ENCODE data around the gene COL3A1. TPM values are rescaled to one million over a fixed set of nuclear protein-coding genes. Genes with fewer than 3 reads are reported as not detected.

Gene COL3A1
- total and polyA plus RNA-seq, 2 experiments from 2014 or later: 6,699 to 8,329 TPM

- H3K4me2 ChIP-seq: no peak overlapping the region
- H3K4me3 ChIP-seq: no peak overlapping the region
- no peak overlapping the region for H2AFZ ChIP-seq
- no peak for TF ChIP-seq CTCF (IDR thresholded peaks at IDR 0.05; ENCODE audit: poor library complexity)
- no peak for TF ChIP-seq EZH2 (IDR thresholded peaks at IDR 0.05; ENCODE audit: borderline replicate concordance)
- TF ChIP-seq EZH2phosphoT487 (IDR thresholded peaks at IDR 0.05; ENCODE audit: low read depth, severe bottlenecking, unreplicated experiment): no peak
- no peaks in the 10 kb centered on the region for H3K4me1 ChIP-seq (ENCODE audit: insufficient read depth)
- DNase-seq (ENCODE audit: low spot score): no peak
- H3K27ac ChIP-seq: peak overlapping the region; percentile 34
- no peaks in the 10 kb centered on the region for H3K36me3 ChIP-seq (replicated peaks; ENCODE audit: insufficient read depth, low read depth)
- no peaks in the 10 kb centered on the region for H3K9me2 ChIP-seq (replicated peaks; ENCODE audit: insufficient read depth)
- H3K79me2 ChIP-seq: no peaks in the 10 kb centered on the region
- no peaks in the 10 kb centered on the region for H3K9me3 ChIP-seq (ENCODE audit: low read depth)
- no peaks in the 10 kb centered on the region for H3K27me3 ChIP-seq
- no peaks in the 10 kb centered on the region for H4K20me1 ChIP-seq (ENCODE audit: insufficient read depth, poor library complexity, severe bottlenecking)
These were observed 44.5 kb downstream of the COL3A1 start for GRCh38 chr2:189018631-189019030.

GRCh38 chr2:189020179-189020578, 46.0 kb downstream of the COL3A1 start:
- no peaks in the 10 kb centered on the region for H3K27me3 ChIP-seq
- H3K9me2 ChIP-seq (replicated peaks; ENCODE audit: insufficient read depth): no peaks in the 10 kb centered on the region
- H3K9me3 ChIP-seq (ENCODE audit: low read depth): no peaks in the 10 kb centered on the region
- TF ChIP-seq CTCF (IDR thresholded peaks at IDR 0.05; ENCODE audit: poor library complexity) (no peak), EZH2 (IDR thresholded peaks at IDR 0.05; ENCODE audit: borderline replicate concordance) (no peak), EZH2phosphoT487 (IDR thresholded peaks at IDR 0.05; ENCODE audit: low read depth, severe bottlenecking, unreplicated experiment) (no peak)
- WGBS (ENCODE audit: low lambda C conversion rate, missing lambda C conversion rate): 94% methylated on average over 1 of the region's 1 CpG
- H3K27ac ChIP-seq: peak overlapping the region; percentile 34
- H3K36me3 ChIP-seq (replicated peaks; ENCODE audit: insufficient read depth, low read depth): no peaks in the 10 kb centered on the region
- H3K4me2 ChIP-seq: no peak overlapping the region
- no peak overlapping the region for H3K4me3 ChIP-seq
- DNase-seq (ENCODE audit: low spot score): no peak
- H2AFZ ChIP-seq: no peak overlapping the region
- H3K79me2 ChIP-seq: no peaks in the 10 kb centered on the region
- no peaks in the 10 kb centered on the region for H4K20me1 ChIP-seq (ENCODE audit: insufficient read depth, poor library complexity, severe bottlenecking)
- H3K4me1 ChIP-seq (ENCODE audit: insufficient read depth): no peaks in the 10 kb centered on the region

- no peaks in the 10 kb centered on the region for H3K36me3 ChIP-seq (replicated peaks; ENCODE audit: insufficient read depth, low read depth)
- no peaks in the 10 kb centered on the region for H3K9me3 ChIP-seq (ENCODE audit: low read depth)
- WGBS (ENCODE audit: low lambda C conversion rate, missing lambda C conversion rate): 43% methylated on average over 7 of the region's 7 CpGs
These were observed 47.9 kb downstream of the COL3A1 start for GRCh38 chr2:189022053-189022481.

More at GRCh38 chr2:189022053-189022481, 47.9 kb downstream of the COL3A1 start:
- H3K79me2 ChIP-seq: no peaks in the 10 kb centered on the region
- peak; percentile 54 for DNase-seq (ENCODE audit: low spot score)
- no peaks in the 10 kb centered on the region for H3K27me3 ChIP-seq
- no peak overlapping the region for H3K4me3 ChIP-seq
- no peaks in the 10 kb centered on the region for H3K4me1 ChIP-seq (ENCODE audit: insufficient read depth)
- H3K4me2 ChIP-seq: peak overlapping the region; percentile 28
- TF ChIP-seq CTCF (IDR thresholded peaks at IDR 0.05; ENCODE audit: poor library complexity): no peak
- no peak for TF ChIP-seq EZH2phosphoT487 (IDR thresholded peaks at IDR 0.05; ENCODE audit: low read depth, severe bottlenecking, unreplicated experiment)
- no peak for TF ChIP-seq EZH2 (IDR thresholded peaks at IDR 0.05; ENCODE audit: borderline replicate concordance)
- H3K27ac ChIP-seq: peak overlapping the region; percentile 79
- no peak overlapping the region for H2AFZ ChIP-seq
- H4K20me1 ChIP-seq (ENCODE audit: insufficient read depth, poor library complexity, severe bottlenecking): no peaks in the 10 kb centered on the region
- no peaks in the 10 kb centered on the region for H3K9me2 ChIP-seq (replicated peaks; ENCODE audit: insufficient read depth)

Data from hepatocyte (in vitro differentiated cells).